Motor neuron (in vitro differentiated cells): ENCODE results near the gene C10orf90. TPM values are rescaled to one million over a fixed set of nuclear protein-coding genes. Genes with fewer than 3 reads are reported as not detected.

ENCODE experiments used
- ATAC-seq, 8 experiments: fragments of 200-7000 bp; cut with Tn5 transposase; replicated peaks in 6 of 8; 2 replicates each; pipeline ENCODE4 v1.8.0; 2021; ENCODE audit warnings: mild to moderate bottlenecking in 8 of 8, moderate library complexity in 8 of 8
- H3K27ac ChIP-seq, 2 donors: fragments of 250-450 bp; sonication (Bioruptor Pico); 2 replicates each; pipeline ENCODE4 v1.9.0; 2021; ENCODE audit warnings: antibody characterized with exemption in 2 of 2, mild to moderate bottlenecking in 2 of 2, moderate library complexity in 1 of 2
- H3K4me1 ChIP-seq, 2 donors: fragments of 250-450 bp; sonication (Bioruptor Pico); replicated peaks in 1 of 2; 2 replicates each; pipeline ENCODE4 v1.6.1; 2021; ENCODE audit warnings: antibody characterized with exemption in 2 of 2, mild to moderate bottlenecking in 2 of 2, moderate library complexity in 1 of 2
- H3K4me3 ChIP-seq, 5 donors: fragments of 250-450 bp; sonication (Bioruptor Pico); 2 replicates each; pipeline ENCODE4 v1.9.0; 2021; ENCODE audit warnings: antibody characterized with exemption in 5 of 5, mild to moderate bottlenecking in 5 of 5, moderate library complexity in 4 of 5
- WGBS, 10 experiments: fragments of 450-650 bp; shearing (Covaris generic); methylation state at CpG; one replicate each; pipeline ENCODE4 v1.0.0; 2022; 5-methylcytosine and 5-hydroxymethylcytosine counted together
- in situ Hi-C, 9 experiments: fragments of 400-800 bp; cut with MboI; loops; one replicate each; pipeline ENCODE4 v1.15.0; 2021; ENCODE audit warnings: low sequenced_read_pairs in 9 of 9, low pct_unique_long_range_greater_than_20kb in 2 of 9; ENCODE audit not compliant: unreplicated experiment in 9 of 9
- total RNA-seq, 8 experiments: library from RNA; unstranded; fragments of 300-600 nt; gene quantifications; 2 replicates each; pipeline versions ENCODE4 v1.2.3 to v1.2.4, GENCODE V29; 2022

Gene C10orf90
- total RNA-seq, 8 experiments from 2014 or later: 0.05 to 0.36 (median 0.23) TPM

DNA sequence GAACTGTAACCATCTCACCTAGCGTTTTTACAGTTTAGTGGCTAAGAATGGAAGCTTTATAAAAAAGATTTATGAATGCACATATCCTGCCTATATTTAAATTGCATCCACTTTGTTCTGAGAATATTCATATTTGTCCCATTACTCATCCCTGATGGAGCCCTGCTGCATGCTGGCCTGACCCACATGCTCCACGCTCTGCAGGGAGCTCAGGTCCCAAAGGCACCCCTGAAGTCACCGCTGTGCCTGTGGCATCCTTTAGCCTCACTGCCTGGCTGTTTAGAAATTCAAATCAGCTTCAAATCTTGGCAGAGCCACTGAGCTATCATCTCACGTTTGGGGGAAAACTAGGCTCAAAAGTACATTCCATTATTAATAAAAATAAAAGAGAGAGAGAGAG is 24.4 kb downstream of the C10orf90 start:
- no peak overlapping the region for H3K4me3 ChIP-seq
- in situ Hi-C loops: no loop called here
- no peak overlapping the region for H3K27ac ChIP-seq
- ATAC-seq: peak; percentile 75 to 97 (median 87)
- H3K4me1 ChIP-seq: peaks cover 5 to 15% of the 10 kb centered on the region in 2 donors
- WGBS, 10 experiments: 0 to 93% (median 58%) methylated on average over 1 to 4 of the region's 4 CpGs; no CpG with 5 or more reads in 1 of the 10 experiments

- WGBS, 10 experiments: 43 to 96% (median 64%) methylated on average over 3 of the region's 3 CpGs; no CpG with 5 or more reads in 4 of the 10 experiments
- peak in 2 of 8 experiments; percentile 45 to 74 for ATAC-seq
These were observed 30.1 kb downstream of the C10orf90 start for GRCh38 chr10:126640401-126640800.

DNA sequence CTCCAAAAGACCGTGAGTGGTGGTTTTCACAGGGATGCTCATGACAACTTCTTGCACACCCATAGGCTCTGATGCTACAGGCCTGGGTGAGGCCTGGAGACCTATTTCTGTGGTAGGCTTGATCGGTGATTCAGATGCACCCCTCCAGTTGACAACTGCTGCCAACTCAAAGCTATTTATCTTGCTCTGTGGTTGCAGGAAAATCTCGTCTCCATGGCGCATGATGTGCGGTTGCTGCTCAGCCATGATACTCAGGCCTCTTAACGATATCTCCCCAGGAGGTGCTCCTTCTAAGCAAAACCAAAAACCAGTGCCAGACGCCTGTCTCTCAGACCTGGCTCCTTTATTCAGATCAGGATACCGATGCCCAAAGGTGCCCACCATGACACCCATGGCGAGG is 31.4 kb downstream of the C10orf90 start:
- Histone ChIP-seq H3K4me1 (peaks cover 2 to 7% of the 10 kb centered on the region in 2 donors), H3K4me3 (no peak overlapping the region), H3K27ac (no peak overlapping the region)
- in situ Hi-C loops: no loop called here
- ATAC-seq: no peak
- 71 to 100% (median 90%) methylated on average over 1 to 4 of the region's 9 CpGs; no CpG with 5 or more reads in 3 of the 10 experiments for WGBS, 10 experiments

More at GRCh38 chr10:126640401-126640800, 30.1 kb downstream of the C10orf90 start:
- Histone ChIP-seq H3K4me3 (no peak overlapping the region), H3K4me1 (no peaks in the 10 kb centered on the region), H3K27ac (no peak overlapping the region)
- in situ Hi-C loops: no loop called here

DNA sequence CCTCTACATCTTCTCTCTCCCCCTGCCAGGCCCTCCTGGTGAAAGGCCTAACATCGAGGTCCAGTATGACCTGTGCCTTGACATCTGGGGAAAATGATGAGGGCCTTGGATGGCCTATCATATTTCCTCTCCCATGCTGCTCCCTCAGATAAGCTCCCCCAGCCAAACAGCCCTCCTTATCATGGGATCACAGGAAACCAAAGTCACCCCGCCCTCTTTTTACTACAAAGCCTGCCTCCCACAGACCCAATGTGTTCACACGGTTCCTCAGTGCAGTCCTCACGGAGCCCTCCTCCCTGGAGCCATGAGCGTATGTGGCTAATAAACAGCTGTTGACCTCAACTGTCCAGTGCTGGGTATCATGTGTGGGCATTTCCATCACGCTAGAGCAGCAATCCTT is 32.0 kb downstream of the C10orf90 start:
- H3K4me1 ChIP-seq: peaks cover 2 to 7% of the 10 kb centered on the region in 2 donors
- H3K27ac ChIP-seq: no peak overlapping the region
- H3K4me3 ChIP-seq: no peak overlapping the region
- no peak for ATAC-seq
- 20 to 100% (median 92%) methylated on average over 1 to 5 of the region's 6 CpGs; no CpG with 5 or more reads in 2 of the 10 experiments for WGBS, 10 experiments
- in situ Hi-C loops: no loop called here

DNA sequence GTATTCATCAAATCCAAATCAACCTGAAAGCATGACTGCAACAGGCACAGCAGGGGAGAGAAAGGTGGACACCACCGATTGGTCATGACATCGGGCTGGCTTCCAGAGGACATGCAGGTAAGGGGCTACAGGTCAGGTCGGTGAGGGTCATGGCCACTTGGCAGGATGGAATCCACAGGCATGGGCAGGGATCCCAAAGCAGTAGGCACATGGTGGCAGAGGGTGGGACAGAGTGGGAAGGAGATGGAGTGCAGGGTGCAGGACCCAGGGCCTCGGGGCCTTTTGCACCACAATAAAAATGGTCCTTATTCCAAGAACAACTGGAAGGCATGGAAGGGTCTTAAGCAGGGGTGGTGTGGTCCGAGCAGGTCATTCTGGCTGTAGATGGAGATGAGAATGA is 33.0 kb downstream of the C10orf90 start:
- no peak overlapping the region for H3K27ac ChIP-seq
- 10 to 100% (median 80%) methylated on average over 1 to 4 of the region's 5 CpGs; no CpG with 5 or more reads in 1 of the 10 experiments for WGBS, 10 experiments
- ATAC-seq: no peak
- peaks cover 2 to 7% of the 10 kb centered on the region in 2 donors for H3K4me1 ChIP-seq
- no peak overlapping the region for H3K4me3 ChIP-seq
- in situ Hi-C loops: no loop called here

DNA sequence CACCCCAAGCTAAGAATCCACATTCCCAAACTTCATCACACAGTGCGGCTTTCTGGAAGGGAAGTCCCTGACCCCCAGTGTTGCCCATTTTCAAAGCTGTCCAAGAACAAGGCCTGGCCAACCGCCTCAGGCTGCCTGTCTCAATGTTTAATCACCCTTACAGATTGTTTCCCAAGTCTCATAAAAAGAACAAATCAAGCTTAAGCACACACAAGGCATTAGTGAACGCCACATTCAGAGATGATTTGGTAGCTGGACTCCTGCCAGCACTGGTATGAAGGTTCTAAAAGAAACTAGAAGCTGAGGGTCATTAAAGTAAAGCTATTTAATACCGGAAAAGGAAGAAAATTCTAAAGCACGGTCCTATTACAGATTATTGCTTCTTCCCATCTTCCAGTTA is 35.6 kb downstream of the C10orf90 start:
- WGBS, 10 experiments: 20 to 100% (median 77%) methylated on average over 1 to 5 of the region's 5 CpGs
- peaks cover 6 to 7% of the 10 kb centered on the region in 2 donors for H3K4me1 ChIP-seq
- in situ Hi-C loops: no loop called here
- H3K4me3 ChIP-seq: no peak overlapping the region
- no peak overlapping the region for H3K27ac ChIP-seq
- peak in 5 of 8 experiments; percentile 35 to 80 (median 49) for ATAC-seq

- peaks cover 7 to 12% of the 10 kb centered on the region in 2 donors for H3K4me1 ChIP-seq
- ATAC-seq: no peak
- WGBS, 10 experiments: 80 to 100% (median 90%) methylated on average over 1 to 2 of the region's 2 CpGs
- in situ Hi-C loops: no loop called here
- no peak overlapping the region for H3K4me3 ChIP-seq
- no peak overlapping the region for H3K27ac ChIP-seq
These were observed 36.1 kb downstream of the C10orf90 start for GRCh38 chr10:126634347-126634746.

- in situ Hi-C loops: no loop called here
These were observed 37.8 kb downstream of the C10orf90 start for GRCh38 chr10:126632705-126633104.

GRCh38 chr10:126629925-126630624 is 40.4 kb downstream of the C10orf90 start:
- H3K4me1 ChIP-seq: peaks cover 5 to 16% of the 10 kb centered on the region in 2 donors
- 60 to 100% (median 87%) methylated on average over 1 to 10 of the region's 11 CpGs; no CpG with 5 or more reads in 1 of the 10 experiments for WGBS, 10 experiments
- in situ Hi-C loops: no loop called here
- peak in 5 of 8 experiments; percentile 16 to 69 (median 58) for ATAC-seq
- H3K27ac ChIP-seq: no peak overlapping the region
- H3K4me3 ChIP-seq: no peak overlapping the region

More at GRCh38 chr10:126632705-126633104, 37.8 kb downstream of the C10orf90 start:
- Histone ChIP-seq H3K27ac (no peak overlapping the region), H3K4me1 (peaks cover 7 to 16% of the 10 kb centered on the region in 2 donors), H3K4me3 (no peak overlapping the region)
- ATAC-seq: no peak
- 38 to 100% (median 83%) methylated on average over 1 to 2 of the region's 4 CpGs; no CpG with 5 or more reads in 5 of the 10 experiments for WGBS, 10 experiments

DNA sequence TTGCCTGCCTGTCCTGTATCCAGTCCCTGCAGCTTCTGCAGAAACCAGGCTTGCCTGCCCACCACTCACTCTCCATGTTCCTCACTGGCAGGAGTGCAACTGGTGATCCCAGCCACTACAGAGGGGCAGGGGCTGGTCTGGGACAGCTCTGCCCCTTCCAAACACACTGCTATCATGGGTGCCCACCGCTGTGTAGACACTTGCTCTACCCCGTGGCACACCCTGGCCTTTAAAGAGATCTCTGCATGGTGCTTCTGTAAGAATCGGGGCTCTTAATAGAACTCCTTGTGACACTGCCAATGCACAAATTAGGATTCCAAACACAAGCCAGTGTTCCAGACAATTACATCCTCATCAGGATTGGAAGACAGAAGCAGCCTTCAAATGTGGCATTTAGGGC is 41.7 kb downstream of the C10orf90 start:
- Histone ChIP-seq H3K4me1 (peaks cover 0 to 13% of the 10 kb centered on the region in 2 donors), H3K4me3 (no peak overlapping the region), H3K27ac (no peak overlapping the region)
- WGBS, 10 experiments: 20% methylated on average over 1 of the region's 3 CpGs; no CpG with 5 or more reads in 9 of the 10 experiments
- in situ Hi-C loops: no loop called here
- ATAC-seq: no peak

- no peak overlapping the region for H3K4me3 ChIP-seq
- WGBS, 10 experiments: 0 to 93% (median 60%) methylated on average over 1 to 4 of the region's 7 CpGs; no CpG with 5 or more reads in 5 of the 10 experiments
- peaks cover 12 to 16% of the 10 kb centered on the region in 2 donors for H3K4me1 ChIP-seq
- ATAC-seq: peak in 2 of 8 experiments; percentile 19 to 78
- no peak overlapping the region for H3K27ac ChIP-seq
- in situ Hi-C loops: no loop called here
These were observed 48.6 kb downstream of the C10orf90 start for GRCh38 chr10:126621846-126622245.

GRCh38 chr10:126618466-126618865 is 52.0 kb downstream of the C10orf90 start:
- in situ Hi-C loops: no loop called here
- WGBS, 10 experiments: 0 to 100% (median 33%) methylated on average over 1 of the region's 1 CpG; no CpG with 5 or more reads in 3 of the 10 experiments
- H3K4me1 ChIP-seq: peaks cover 12 to 24% of the 10 kb centered on the region in 2 donors
- ATAC-seq: peak in 3 of 8 experiments; percentile 17 to 68 (median 52)
- no peak overlapping the region for H3K4me3 ChIP-seq
- H3K27ac ChIP-seq: peak overlapping the region in 1 of 2 donors; percentile 41

DNA sequence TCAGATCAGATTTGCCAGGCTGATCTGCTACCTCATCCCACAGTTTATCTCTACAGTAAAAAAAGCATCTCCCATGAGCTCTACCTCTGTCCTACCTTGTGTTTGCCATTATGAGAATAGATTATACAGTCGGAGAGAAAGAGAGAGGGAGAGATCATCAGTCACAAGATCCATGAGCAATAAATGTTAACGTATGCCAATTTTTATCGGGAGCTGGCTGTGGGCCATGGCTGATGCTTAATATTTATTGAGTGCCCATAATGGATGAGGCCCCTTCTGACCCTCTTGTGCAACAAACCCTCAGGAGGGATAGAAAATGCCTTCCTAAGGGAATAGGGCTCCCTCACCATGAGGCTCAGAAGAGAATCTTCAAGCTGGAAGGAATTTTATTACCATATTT is 52.8 kb downstream of the C10orf90 start:
- ATAC-seq: peak in 6 of 8 experiments; percentile 13 to 90 (median 82)
- Histone ChIP-seq H3K4me1 (peaks cover 12 to 24% of the 10 kb centered on the region in 2 donors), H3K4me3 (no peak overlapping the region), H3K27ac (peak overlapping the region; percentile 35 to 55)
- 40 to 71% (median 44%) methylated on average over 1 to 3 of the region's 3 CpGs; no CpG with 5 or more reads in 6 of the 10 experiments for WGBS, 10 experiments
- in situ Hi-C loops: no loop called here
